Hair follicular keratinocyte (primary cell): ENCODE measurements around the gene TRIM66. TPM values are rescaled to one million over a fixed set of nuclear protein-coding genes. Genes with fewer than 3 reads are reported as not detected.

ENCODE experiments used
- total RNA-seq: library from RNA; depleted of rRNA; stranded (reverse); fragments of >200 nt; gene quantifications from 2 replicates; pipeline ENCODE4 v1.2.3, GENCODE V29; 2015

Gene TRIM66
- 1.2 and 1.3 TPM in 2 replicates for total RNA-seq

GRCh38 chr11:8682303-8683114 lies at the start of gene TRIM66, which contains the start of gene RPL27A:
TRIM66 (minus strand) TSS chr11:8682665; CDS start chr11:8672274, 10,391 bp downstream.
RPL27A (plus strand) TSS chr11:8682792; CDS start chr11:8682814, 22 bp downstream.

GRCh38 chr11:8593935-8594909 lies 88.2 kb downstream of the TRIM66 start, which contains the start of gene STK33:
STK33 (minus strand) TSS chr11:8594228; CDS start chr11:8474905, 119,323 bp downstream.

Other genes starting within 250 kb of the TRIM66 start
- gene STK33, start 88.4 kb downstream of the TRIM66 start, total RNA-seq, result 0.46 and 1.1 TPM in 2 replicates
- 1,463 and 1,602 TPM in 2 replicates for gene RPL27A, start 127 bp upstream of the TRIM66 start, total RNA-seq
- 57.9 and 61.1 TPM in 2 replicates for gene AKIP1, start 228.5 kb upstream of the TRIM66 start, total RNA-seq